HG02938 (cell line): ENCODE results near the gene ATG101.

Experiments
- ATAC-seq: cut with Tn5 transposase; IDR thresholded peaks from one replicate; pipeline ENCODE4 v1.9.1; 2021; ENCODE audit warnings: mild to moderate bottlenecking, moderate library complexity; ENCODE audit not compliant: unreplicated experiment

Gene ATG101

GRCh38 chr12:52078276-52078675, 8.5 kb downstream of the ATG101 start:
- ATAC-seq: no peak

- ATAC-seq: no peak
Measured at GRCh38 chr12:52079576-52080402, 10.0 kb downstream of the ATG101 start, which contains the start of gene SMIM41. SMIM41 (plus strand) TSS chr12:52079704; CDS start chr12:52079780, 76 bp downstream.

- ATAC-seq: no peak
Measured at GRCh38 chr12:52080403-52081251, 10.8 kb downstream of the ATG101 start.

- ATAC-seq: no peak
Measured at GRCh38 chr12:52081263-52081733, 11.5 kb downstream of the ATG101 start.

GRCh38 chr12:52082026-52082668, 12.4 kb downstream of the ATG101 start:
- no peak for ATAC-seq

DNA sequence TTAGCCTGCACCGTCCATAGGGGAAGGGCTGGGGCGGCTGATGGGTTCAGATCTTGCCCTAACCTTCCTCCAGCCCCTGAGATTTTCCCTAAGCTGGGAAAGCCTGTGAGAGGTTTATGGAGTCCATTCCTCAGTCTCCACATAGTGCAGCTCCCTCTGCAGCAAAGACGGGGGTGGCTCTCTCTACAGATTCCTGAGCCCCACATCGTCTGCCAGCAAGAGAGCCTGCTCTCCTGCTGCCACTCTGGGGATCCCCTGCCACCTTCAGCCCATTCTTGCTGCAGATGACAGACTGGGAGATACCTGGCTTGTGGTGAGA, 12.8 kb downstream of the ATG101 start:
- no peak for ATAC-seq

- no peak for ATAC-seq
Measured at GRCh38 chr12:52082988-52083637, 13.3 kb downstream of the ATG101 start.

DNA sequence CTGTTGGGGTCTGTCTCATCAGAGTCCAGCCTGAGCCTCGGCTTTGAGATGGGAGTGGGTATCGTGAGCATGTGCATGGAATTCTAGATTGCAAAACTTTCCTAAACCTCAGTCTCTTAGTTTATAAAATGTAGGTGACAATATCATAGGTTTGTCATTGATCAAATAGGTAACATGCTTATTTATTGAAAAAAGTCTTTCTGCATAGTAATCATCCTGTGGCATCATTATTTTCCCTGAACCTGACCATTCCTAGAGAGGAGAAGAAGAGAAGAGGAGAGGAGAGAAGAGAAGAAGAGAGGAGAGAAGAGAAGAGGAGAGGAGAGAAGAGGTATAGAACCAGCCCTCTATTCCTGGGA, 13.8 kb downstream of the ATG101 start:
- no peak for ATAC-seq

- ATAC-seq: no peak
Measured at GRCh38 chr12:52084491-52085231, 14.9 kb downstream of the ATG101 start.

- ATAC-seq: no peak
Measured at GRCh38 chr12:52085682-52086180, 16.0 kb downstream of the ATG101 start.

DNA sequence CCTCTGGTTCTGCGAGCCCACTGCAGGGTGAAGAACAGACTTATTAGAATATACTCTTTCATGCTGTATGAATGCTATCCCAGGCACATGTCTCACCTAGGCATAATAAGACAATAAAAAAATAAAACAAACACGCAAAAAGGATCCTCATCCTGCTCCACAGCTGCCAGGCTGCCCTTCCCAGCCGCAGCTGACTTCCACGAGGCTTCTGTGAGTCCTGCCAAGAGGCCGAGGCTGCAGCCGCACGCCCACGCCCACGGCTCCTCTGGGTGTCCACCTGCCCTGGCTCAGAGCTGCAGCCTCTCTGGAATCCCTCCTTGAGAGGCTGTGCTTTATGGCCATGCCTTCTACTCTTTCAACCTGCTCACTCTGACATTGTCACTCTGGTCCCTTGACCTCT, 16.6 kb downstream of the ATG101 start:
- no peak for ATAC-seq

DNA sequence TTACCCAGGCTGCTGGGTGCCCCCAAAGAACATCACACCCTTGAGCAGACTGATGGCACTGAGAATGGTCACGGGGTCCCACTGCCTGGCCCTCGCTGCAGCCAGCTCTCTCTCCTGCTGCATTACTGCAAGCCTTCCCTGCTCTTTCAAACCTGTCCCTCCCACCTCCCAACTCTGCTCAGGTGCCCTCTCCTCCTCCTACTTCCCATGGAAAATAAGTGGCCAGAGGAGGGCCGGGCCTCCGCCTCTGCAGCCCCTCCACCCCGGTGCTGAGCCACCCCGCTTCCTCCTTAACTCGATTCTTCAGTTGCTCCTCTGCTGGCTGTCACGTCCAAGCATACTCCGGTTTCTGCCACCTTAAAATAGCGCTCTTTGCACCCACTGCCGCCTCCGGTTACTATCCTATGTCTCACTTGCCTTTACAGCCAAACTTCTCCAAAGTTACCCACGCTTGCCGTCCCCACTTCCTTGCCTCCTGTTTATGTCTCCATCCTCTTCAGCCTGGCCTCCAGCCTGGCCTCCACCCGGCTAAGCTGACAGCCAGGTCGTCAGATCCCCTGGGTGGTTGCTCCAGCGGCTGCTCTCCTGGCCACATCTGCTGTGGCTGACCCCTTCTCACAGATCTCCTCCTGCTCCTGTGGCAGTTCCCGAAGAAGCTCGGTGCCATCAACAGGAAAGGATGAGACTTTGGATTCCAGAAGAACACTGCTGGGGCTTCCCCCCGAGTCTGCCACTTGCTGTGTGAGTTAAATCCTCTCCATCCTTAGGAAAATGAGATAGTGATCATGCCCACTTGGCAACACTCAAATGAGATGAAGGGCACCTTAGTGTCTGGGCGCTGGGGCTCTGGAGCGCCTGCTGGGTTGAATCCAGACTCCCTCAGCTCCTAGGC, 17.4 kb downstream of the ATG101 start:
- no peak for ATAC-seq

DNA sequence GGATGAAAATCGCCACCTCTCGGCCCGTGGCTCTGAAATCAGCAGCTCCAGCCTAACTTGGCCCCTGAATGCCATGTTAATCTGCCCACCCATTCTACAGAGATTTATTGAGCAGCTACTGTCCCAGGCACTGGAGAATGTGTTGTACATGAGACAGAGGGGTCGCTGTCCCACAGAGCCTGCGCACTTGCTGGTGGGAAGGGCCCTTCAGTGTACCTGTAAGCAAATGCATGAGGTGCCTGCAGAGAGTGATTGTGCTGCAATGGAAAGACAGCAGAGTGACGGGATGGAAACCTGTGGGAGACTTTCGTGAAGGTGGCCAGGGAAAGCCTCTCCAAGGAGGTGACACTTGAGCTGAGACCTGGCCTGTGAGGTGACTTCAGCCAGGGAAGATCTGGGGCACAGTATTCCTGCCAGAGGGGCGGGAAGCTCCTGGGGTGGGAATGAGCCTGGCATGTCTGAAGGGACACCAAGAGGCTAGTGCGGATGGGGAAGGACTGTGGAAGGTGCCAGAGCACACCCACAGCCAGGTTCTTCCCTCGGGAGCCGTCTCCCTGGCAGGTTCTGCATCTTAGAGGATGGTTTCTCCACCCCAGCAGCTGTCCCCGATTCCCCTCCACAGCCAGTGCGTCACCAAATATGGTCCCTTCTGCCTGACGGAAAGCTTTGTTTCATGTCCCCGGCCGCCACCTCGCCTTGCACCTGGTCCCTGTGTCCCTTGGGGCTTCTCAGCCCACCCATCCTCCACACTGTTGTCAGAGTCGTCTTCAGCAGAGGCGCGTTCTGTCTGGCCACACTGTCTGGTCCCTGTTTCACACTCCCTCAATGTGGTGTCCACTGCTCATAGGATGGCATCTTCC, 18.4 kb downstream of the ATG101 start:
- ATAC-seq: peak; percentile 68

GRCh38 chr12:52089491-52089890, 19.7 kb downstream of the ATG101 start:
- ATAC-seq: no peak

DNA sequence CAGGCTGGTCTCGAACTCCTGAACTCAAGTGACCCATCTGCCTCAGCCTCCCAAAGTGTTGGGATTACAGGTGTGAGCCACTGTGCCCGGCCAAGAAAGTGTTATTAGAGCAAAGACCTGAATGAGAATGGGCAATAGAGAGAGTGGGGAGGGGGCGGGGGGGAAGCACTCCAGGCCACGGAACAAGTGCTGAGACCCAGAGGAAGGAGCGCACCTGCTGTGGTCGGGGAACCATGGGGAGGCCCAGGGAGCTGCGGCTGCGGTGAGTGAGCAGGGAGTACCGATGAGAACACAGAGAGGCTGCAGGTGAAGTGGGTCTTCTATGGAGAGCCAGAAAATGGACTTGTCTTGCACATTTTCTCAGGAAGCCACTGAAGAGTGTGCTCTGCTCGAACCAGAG, 20.5 kb downstream of the ATG101 start:
- no peak for ATAC-seq

DNA sequence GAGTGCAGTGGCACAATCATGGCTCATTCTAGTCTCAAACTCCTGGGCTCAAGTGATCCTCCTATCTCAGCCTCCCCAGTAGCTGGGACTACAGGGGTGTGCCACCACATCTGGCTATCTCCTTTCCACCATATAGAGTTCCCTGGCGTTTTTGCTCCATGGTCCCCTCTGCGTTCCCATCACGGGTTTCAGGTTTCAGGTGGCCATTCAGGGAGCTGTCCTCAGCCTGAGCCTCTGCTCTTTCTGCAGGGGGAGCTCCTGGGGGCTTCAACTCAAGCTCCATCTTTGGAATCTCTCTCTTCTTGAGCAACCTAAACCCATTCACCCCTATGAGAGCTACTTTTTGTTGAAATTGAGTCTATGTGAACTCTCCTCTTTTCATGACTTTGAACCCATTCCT, 21.3 kb downstream of the ATG101 start:
- no peak for ATAC-seq

DNA sequence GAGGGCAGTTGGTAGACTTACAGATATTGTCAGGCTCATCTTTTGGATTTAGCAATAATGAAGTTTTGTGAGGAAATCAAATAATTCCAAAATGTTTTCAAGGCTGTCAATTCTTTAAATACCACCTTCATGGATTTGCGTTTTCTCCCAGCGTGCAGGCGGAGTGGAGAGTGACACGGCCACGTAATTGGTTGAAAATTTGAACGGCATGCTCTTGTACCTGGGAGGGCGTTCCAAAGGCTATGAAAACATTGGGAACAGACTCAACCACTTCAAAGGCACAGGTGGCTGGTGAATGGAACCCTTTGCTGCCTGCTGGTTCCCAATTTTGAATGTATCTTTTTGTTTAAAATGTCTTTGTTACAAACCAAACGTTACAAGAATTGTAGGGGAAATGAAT, 22.1 kb downstream of the ATG101 start:
- no peak for ATAC-seq

DNA sequence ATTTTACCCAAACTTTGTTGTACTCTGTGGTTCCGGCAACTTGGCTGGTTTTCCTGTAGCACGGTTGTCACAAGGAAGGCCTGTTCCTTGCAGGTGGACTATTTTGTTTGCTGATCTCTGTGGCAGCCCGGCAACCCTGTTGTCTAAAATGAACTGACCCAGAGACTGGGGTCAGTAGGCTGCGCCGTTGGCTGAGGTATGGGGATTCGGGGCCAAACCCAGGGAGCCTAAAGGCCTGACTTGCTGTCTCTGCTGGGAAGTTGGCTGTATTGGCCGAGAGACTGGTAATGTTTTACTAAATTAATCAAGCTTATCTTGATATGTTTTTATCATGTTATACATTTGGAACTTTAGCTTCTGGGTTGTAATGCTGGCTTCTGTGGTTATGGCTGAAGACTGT, 23.6 kb downstream of the ATG101 start:
- no peak for ATAC-seq
